Measurements from ENCODE around the gene USO1. TPM values are rescaled to one million over a fixed set of nuclear protein-coding genes. Genes with fewer than 3 reads are reported as not detected.

USO1 gene
- 18.1 to 25.5 TPM (median 21.7 TPM) in 5 replicates for total RNA-seq (2022; extraction: Qiagen RNA extraction)

GRCh38 chr4:75724066-75724866 lies at the start of gene USO1:
TSS of gene USO1 (plus strand) at chr4:75724577. CDS start at chr4:75724820, 243 bp downstream.

Other genes starting within 250 kb of the USO1 start
- 13.9 to 20.0 TPM (median 15.8 TPM) in 5 replicates for gene RCHY1, start 210.2 kb upstream of the USO1 start, total RNA-seq (2022; extraction: Qiagen RNA extraction)
- gene THAP6, start 210.1 kb upstream of the USO1 start, total RNA-seq (2022; extraction: Qiagen RNA extraction): 4.2 to 5.7 TPM (median 5.5 TPM) in 5 replicates
- 0.05 TPM in 1 of 5 replicates, not detected in the others for gene ODAPH, start 168.5 kb upstream of the USO1 start, total RNA-seq (2022; extraction: Qiagen RNA extraction)
- 0.53 to 0.90 TPM (median 0.82 TPM) in 5 replicates for gene CDKL2, start 94.0 kb upstream of the USO1 start, total RNA-seq (2022; extraction: Qiagen RNA extraction)
- gene G3BP2, start 51.2 kb upstream of the USO1 start, total RNA-seq (2022; extraction: Qiagen RNA extraction): 64.5 to 106 TPM (median 73.4 TPM) in 5 replicates
- gene PPEF2, start 177.9 kb downstream of the USO1 start, total RNA-seq (2022; extraction: Qiagen RNA extraction): not detected in 5 replicates
- 22.0 to 25.2 TPM (median 23.8 TPM) in 5 replicates for gene NAAA, start 216.4 kb downstream of the USO1 start, total RNA-seq (2022; extraction: Qiagen RNA extraction)

Measured in A549 treated with AZD2906 at 1 μM for 4 hours (cell line).